Measurements from ENCODE around the gene HLA-A. TPM values are rescaled to one million over a fixed set of nuclear protein-coding genes. Genes with fewer than 3 reads are reported as not detected.

HLA-A gene
- total and polyA plus RNA-seq, 9 of the 15 experiments (the other 6 are each of a cell fraction or from before 2014, with no cell fraction given) = 0.46 to 3.3 TPM; not detected in 7

GRCh38 chr6:29964887-29965562, 22.7 kb downstream of the HLA-A start:
- Histone ChIP-seq H3K9me1 (ENCODE audit: control insufficient read depth, insufficient read depth, low read length) (peaks cover 3% of the 10 kb centered on the region), H4K20me1 (replicated peaks; ENCODE audit: control insufficient read depth, insufficient read depth, low read length) (no peaks in the 10 kb centered on the region), H3K27me3 (ENCODE audit: control insufficient read depth in 2 of 2, insufficient read depth in 2 of 2, low read length in 2 of 2) (no peaks in the 10 kb centered on the region), H3K9ac (ENCODE audit: insufficient read depth in 1 of 2, low read depth in 2 of 2, low read length in 2 of 2) (peak overlapping the region; percentile 89 to 93; a peak in 3 of 4 replicates), H3K4me1 (replicated peaks in 1 of 2; ENCODE audit: control insufficient read depth in 2 of 2, insufficient read depth in 2 of 2, low read length in 2 of 2) (peaks cover 10 to 29% of the 10 kb centered on the region in 2 experiments), H3K4me2 (ENCODE audit: insufficient read depth, low read length) (peak overlapping the region; percentile 97), H3K36me3 (ENCODE audit: control insufficient read depth, insufficient read depth, low read length) (peaks cover 5% of the 10 kb centered on the region; the same call in 1 of the 3 replicates), H3K9me3 (replicated peaks; ENCODE audit: control insufficient read depth, insufficient read depth, low read depth, low read length) (no peaks in the 10 kb centered on the region), H3K27ac (ENCODE audit: extremely low read depth, low read depth, low read length) (peak overlapping the region; percentile 95), H2AFZ (ENCODE audit: low read depth, low read length) (peak overlapping the region; percentile 34), H3K4me3 (peak overlapping the region; percentile 55), H3K79me2 (ENCODE audit: control insufficient read depth, insufficient read depth, low read length) (peaks cover 39% of the 10 kb centered on the region)
- peak; percentile 87 for ATAC-seq
- in situ Hi-C loops (cut with MboI) = no loop called here
- POLR2A ChIA-PET = interaction anchor here (0.5 to 5.0 kb wide), 12 partner anchors 9 to 593 kb away, joined by 3 to 52 read pairs (median 3); partner anchors contain the start of gene POLR1H
- TSS peak; percentile 77 for BruUV-seq (replicated peaks)
- intact Hi-C loops (cut with micrococcal nuclease) = loop anchor here (5.0 kb wide), 2 partner anchors 97 to 118 kb away; partner anchors contain the start of gene POLR1H
- peak; percentile 76 to 98 (median 83) for DNase-seq (ENCODE audit: extremely low read depth in 1 of 4, low spot score in 3 of 4)
- CTCF ChIA-PET (ENCODE audit: low intra/inter-chr PET ratio) = interaction anchor here (0.7 kb wide), 2 partner anchors 15 to 65 kb away, joined by 3 read pairs; no protein-coding TSS in a partner anchor
- 0% methylated on average over 7 of the region's 7 CpGs for WGBS (ENCODE audit: insufficient coverage, low coverage, missing lambda C conversion rate)
- peak; percentile 89 for FAIRE-seq
- TF ChIP-seq TEAD1 (CRISPR knock-in tag; IDR thresholded peaks at IDR 0.05) = peak in 1 of 2 experiments; percentile 80; a peak in 2 of 4 replicates
- TF ChIP-seq BRD4 (IDR thresholded peaks at IDR 0.05) = peak; percentile 72
- TF ChIP-seq ZFP91 (CRISPR knock-in tag; IDR thresholded peaks at IDR 0.05) = no peak
- TF ChIP-seq, protein P1, sequence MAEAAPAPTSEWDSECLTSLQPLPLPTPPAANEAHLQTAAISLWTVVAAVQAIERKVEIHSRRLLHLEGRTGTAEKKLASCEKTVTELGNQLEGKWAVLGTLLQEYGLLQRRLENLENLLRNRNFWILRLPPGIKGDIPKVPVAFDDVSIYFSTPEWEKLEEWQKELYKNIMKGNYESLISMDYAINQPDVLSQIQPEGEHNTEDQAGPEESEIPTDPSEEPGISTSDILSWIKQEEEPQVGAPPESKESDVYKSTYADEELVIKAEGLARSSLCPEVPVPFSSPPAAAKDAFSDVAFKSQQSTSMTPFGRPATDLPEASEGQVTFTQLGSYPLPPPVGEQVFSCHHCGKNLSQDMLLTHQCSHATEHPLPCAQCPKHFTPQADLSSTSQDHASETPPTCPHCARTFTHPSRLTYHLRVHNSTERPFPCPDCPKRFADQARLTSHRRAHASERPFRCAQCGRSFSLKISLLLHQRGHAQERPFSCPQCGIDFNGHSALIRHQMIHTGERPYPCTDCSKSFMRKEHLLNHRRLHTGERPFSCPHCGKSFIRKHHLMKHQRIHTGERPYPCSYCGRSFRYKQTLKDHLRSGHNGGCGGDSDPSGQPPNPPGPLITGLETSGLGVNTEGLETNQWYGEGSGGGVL (CRISPR knock-in tag; IDR thresholded peaks at IDR 0.05) = no peak
- TF ChIP-seq, protein P2, sequence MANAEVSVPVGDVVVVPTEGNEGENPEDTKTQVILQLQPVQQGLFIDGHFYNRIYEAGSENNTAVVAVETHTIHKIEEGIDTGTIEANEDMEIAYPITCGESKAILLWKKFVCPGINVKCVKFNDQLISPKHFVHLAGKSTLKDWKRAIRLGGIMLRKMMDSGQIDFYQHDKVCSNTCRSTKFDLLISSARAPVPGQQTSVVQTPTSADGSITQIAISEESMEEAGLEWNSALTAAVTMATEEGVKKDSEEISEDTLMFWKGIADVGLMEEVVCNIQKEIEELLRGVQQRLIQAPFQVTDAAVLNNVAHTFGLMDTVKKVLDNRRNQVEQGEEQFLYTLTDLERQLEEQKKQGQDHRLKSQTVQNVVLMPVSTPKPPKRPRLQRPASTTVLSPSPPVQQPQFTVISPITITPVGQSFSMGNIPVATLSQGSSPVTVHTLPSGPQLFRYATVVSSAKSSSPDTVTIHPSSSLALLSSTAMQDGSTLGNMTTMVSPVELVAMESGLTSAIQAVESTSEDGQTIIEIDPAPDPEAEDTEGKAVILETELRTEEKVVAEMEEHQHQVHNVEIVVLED (CRISPR knock-in tag; IDR thresholded peaks at IDR 0.05) = peak; percentile 46; the same call in 1 of the 2 replicates
- 0 out of 2 replicates have a peak, but pooled peaks have one; percentile 27 for TF ChIP-seq MXI1 (IDR thresholded peaks at IDR 0.05; ENCODE audit: low read depth, low read length)
- TF ChIP-seq RBM34 (IDR thresholded peaks at IDR 0.05; ENCODE audit: borderline replicate concordance, insufficient read depth, low read length) = no peak
- no peak for TF ChIP-seq NELFE (IDR thresholded peaks at IDR 0.05; ENCODE audit: insufficient read depth, insufficient read length)
- TF ChIP-seq, protein P3, sequence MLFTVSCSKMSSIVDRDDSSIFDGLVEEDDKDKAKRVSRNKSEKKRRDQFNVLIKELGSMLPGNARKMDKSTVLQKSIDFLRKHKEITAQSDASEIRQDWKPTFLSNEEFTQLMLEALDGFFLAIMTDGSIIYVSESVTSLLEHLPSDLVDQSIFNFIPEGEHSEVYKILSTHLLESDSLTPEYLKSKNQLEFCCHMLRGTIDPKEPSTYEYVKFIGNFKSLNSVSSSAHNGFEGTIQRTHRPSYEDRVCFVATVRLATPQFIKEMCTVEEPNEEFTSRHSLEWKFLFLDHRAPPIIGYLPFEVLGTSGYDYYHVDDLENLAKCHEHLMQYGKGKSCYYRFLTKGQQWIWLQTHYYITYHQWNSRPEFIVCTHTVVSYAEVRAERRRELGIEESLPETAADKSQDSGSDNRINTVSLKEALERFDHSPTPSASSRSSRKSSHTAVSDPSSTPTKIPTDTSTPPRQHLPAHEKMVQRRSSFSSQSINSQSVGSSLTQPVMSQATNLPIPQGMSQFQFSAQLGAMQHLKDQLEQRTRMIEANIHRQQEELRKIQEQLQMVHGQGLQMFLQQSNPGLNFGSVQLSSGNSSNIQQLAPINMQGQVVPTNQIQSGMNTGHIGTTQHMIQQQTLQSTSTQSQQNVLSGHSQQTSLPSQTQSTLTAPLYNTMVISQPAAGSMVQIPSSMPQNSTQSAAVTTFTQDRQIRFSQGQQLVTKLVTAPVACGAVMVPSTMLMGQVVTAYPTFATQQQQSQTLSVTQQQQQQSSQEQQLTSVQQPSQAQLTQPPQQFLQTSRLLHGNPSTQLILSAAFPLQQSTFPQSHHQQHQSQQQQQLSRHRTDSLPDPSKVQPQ (CRISPR knock-in tag; IDR thresholded peaks at IDR 0.05; ENCODE audit: borderline replicate concordance) = 0 out of 2 replicates have a peak, but pooled peaks have one; percentile 48
- TF ChIP-seq HMGN3 (IDR thresholded peaks at IDR 0.05; ENCODE audit: borderline replicate concordance, extremely low read depth, insufficient read length, low read depth, low read length) = no peak
- TF ChIP-seq POLR3A (IDR thresholded peaks at IDR 0.05; ENCODE audit: borderline replicate concordance, extremely low read depth, insufficient read depth, insufficient read length) = no peak
